ENCODE results near the gene GRK4. TPM values are rescaled to one million over a fixed set of nuclear protein-coding genes. Genes with fewer than 3 reads are reported as not detected.

The GRK4 gene
- total RNA-seq, 4 donors from 2014 or later: 4.2 to 10.5 (median 4.7) TPM

DNA sequence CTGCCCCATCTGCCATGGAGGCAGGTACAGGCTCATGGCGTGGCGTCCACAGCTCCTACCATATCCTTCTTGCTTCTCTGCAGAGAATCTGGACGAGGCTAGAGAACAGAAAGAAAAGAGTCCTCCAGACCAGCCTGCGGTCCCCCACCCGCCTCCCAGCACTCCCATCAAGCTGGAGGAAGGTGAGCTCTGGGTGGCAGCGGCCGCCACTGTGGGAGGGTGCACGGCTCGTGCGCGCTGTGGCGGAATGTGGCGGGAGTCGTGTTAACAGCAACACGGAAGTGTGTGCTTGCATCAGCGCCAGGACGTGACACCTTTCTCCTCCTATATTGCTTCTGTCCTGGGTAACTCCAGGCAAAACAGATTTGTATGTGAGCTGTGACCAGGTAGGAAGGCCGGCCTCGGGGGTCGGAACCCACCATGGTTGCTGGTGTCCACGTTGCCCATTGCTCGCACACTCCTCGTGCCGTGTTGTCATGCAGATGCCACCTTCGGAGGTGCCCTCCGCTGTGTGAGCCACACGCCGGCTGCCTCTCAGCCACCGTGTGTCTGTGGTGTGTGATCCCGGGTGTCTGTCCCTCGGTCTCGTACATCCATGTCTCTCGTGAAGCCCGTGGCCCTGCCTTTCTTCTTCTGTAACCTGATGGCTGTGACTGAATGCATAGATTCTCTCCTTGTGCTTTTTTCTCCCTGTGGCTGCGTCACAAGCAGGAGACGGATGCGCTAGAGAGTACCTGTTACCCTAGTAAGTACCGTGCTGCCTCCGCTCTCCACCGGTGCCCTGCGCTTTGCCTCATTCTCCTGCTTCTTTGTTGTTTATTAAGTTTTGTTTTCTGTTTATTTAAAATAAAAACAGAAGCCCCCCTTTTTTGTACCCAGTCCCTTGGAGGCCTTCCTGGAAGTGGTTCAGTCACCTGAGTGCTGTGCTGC, 37.2 kb upstream of the GRK4 start:
- DNase-seq (ENCODE audit: low spot score in 2 of 2): peak in 1 of 2 donors; percentile 83
- no peak overlapping the region for H3K4me3 ChIP-seq (ENCODE audit: low read depth, poor library complexity, severe bottlenecking)
- TF ChIP-seq, protein P1, sequence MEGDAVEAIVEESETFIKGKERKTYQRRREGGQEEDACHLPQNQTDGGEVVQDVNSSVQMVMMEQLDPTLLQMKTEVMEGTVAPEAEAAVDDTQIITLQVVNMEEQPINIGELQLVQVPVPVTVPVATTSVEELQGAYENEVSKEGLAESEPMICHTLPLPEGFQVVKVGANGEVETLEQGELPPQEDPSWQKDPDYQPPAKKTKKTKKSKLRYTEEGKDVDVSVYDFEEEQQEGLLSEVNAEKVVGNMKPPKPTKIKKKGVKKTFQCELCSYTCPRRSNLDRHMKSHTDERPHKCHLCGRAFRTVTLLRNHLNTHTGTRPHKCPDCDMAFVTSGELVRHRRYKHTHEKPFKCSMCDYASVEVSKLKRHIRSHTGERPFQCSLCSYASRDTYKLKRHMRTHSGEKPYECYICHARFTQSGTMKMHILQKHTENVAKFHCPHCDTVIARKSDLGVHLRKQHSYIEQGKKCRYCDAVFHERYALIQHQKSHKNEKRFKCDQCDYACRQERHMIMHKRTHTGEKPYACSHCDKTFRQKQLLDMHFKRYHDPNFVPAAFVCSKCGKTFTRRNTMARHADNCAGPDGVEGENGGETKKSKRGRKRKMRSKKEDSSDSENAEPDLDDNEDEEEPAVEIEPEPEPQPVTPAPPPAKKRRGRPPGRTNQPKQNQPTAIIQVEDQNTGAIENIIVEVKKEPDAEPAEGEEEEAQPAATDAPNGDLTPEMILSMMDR (IDR thresholded peaks at IDR 0.05): no peak
- no peak for TF ChIP-seq POLR2A (IDR thresholded peaks at IDR 0.05)
- 93% methylated on average over 41 of the region's 41 CpGs for WGBS, 2 donors
- intact Hi-C loops (cut with DNase I; ENCODE audit: low total_unique reads): no loop called here

DNA sequence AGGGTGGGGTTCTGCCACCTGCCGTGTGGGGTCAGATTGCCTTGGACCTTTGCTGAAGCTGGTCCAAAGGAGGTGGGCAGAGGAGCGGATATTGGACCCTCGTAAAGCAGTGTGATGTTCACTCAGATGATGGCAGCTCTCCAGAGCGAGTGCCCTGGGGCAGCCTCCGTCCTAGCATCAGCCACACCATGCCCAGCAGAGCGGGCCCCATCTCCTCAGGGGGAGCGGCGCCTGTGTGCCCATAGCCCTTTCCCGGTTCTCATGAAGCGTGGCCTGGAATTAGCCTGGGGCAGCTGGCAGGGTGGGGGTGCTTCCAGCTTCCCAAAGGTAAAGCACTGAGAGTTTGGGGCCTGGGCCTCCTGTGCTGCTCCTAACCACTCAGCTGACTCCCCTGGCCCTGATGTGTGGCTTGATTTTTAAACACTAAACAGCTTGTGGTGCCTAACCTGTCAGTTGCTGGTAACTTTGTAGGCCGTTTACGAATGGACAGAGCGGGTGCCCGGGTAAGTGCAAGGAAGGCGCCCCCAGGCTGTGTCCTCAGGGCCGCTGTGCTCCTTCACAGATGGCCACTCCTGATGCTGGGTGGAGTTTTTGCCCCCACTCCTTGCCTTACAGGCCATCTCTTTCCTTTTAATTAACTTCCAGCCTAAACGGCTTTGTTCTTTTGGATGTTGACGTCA, 36.2 kb upstream of the GRK4 start:
- H3K4me3 ChIP-seq (ENCODE audit: low read depth, poor library complexity, severe bottlenecking): no peak overlapping the region
- intact Hi-C loops (cut with DNase I; ENCODE audit: low total_unique reads): no loop called here
- DNase-seq (ENCODE audit: low spot score in 2 of 2): peak in 1 of 2 donors; percentile 79
- TF ChIP-seq, protein P1 (IDR thresholded peaks at IDR 0.05): no peak
- TF ChIP-seq POLR2A (IDR thresholded peaks at IDR 0.05): no peak
- 88 to 93% methylated on average over 16 to 18 of the region's 18 CpGs for WGBS, 2 donors

GRCh38 chr4:2927696-2928075, 35.7 kb upstream of the GRK4 start:
- intact Hi-C loops (cut with DNase I; ENCODE audit: low total_unique reads): no loop called here
- 93 to 95% methylated on average over 12 of the region's 12 CpGs for WGBS, 2 donors
- DNase-seq (ENCODE audit: low spot score in 2 of 2): peak in 1 of 2 donors; percentile 59
- no peak overlapping the region for H3K4me3 ChIP-seq (ENCODE audit: low read depth, poor library complexity, severe bottlenecking)
- TF ChIP-seq, protein P1 (IDR thresholded peaks at IDR 0.05): no peak
- TF ChIP-seq POLR2A (IDR thresholded peaks at IDR 0.05): no peak

- 87 to 88% methylated on average over 32 of the region's 32 CpGs for WGBS, 2 donors
- intact Hi-C loops (cut with DNase I; ENCODE audit: low total_unique reads): no loop called here
- peak in 1 of 2 donors; percentile 78 for DNase-seq (ENCODE audit: low spot score in 2 of 2)
- H3K4me3 ChIP-seq (ENCODE audit: low read depth, poor library complexity, severe bottlenecking): no peak overlapping the region
- TF ChIP-seq POLR2A (IDR thresholded peaks at IDR 0.05): no peak
- TF ChIP-seq, protein P1 (IDR thresholded peaks at IDR 0.05): no peak
These were observed 34.9 kb upstream of the GRK4 start for GRCh38 chr4:2928242-2929176.

DNA sequence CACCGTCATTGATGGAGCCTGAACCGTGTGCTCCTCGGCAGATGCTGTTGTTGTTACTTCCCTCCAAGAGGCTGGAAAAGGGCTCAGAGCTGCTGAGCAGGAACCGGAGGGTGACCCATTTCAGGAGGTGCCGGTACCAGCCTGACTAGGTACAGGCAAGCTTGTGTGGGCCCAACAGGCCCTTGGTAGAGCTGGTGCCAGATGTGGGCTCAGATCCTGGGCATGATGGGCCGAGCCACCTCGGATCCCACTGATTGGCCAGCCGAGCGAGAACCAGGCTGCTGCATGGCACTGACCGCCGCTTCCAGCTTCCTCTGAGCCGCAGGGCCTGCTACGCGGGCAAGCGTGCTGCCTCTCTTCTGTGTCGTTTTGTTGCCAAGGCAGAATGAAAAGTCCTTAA, 33.9 kb upstream of the GRK4 start:
- no peak for TF ChIP-seq POLR2A (IDR thresholded peaks at IDR 0.05)
- 82 to 90% methylated on average over 13 to 16 of the region's 16 CpGs for WGBS, 2 donors
- intact Hi-C loops (cut with DNase I; ENCODE audit: low total_unique reads): no loop called here
- H3K4me3 ChIP-seq (ENCODE audit: low read depth, poor library complexity, severe bottlenecking): no peak overlapping the region
- DNase-seq (ENCODE audit: low spot score in 2 of 2): peak in 1 of 2 donors; percentile 80
